ENCODE data around the gene DDX52. TPM values are rescaled to one million over a fixed set of nuclear protein-coding genes. Genes with fewer than 3 reads are reported as not detected.

DDX52 gene
- total and polyA plus RNA-seq, 2 of the 8 experiments (the other 6 are each of a cell fraction or from before 2014, with no cell fraction given) = 10.0 to 45.9 TPM

- Histone ChIP-seq H2BK120ac (replicated peaks; ENCODE audit: low read depth, low read length) (no peak overlapping the region), H2BK15ac (ENCODE audit: low read length) (no peak overlapping the region), H3K9me3 (ENCODE audit: insufficient read depth in 2 of 2, low read depth in 1 of 2, low read length in 1 of 2) (no peaks in the 10 kb centered on the region), H4K91ac (replicated peaks; ENCODE audit: insufficient read length, low read length) (no peak overlapping the region), H2AK5ac (ENCODE audit: low read depth, low read length) (no peak overlapping the region), H2BK12ac (ENCODE audit: low read depth, low read length) (no peak overlapping the region), H2BK5ac (ENCODE audit: low read depth, low read length) (no peak overlapping the region), H3K56ac (replicated peaks; ENCODE audit: insufficient read length, low read depth, low read length) (no peak overlapping the region), H4K5ac (ENCODE audit: insufficient read length, low read depth, low read length) (no peak overlapping the region), H3K4me2 (ENCODE audit: insufficient read depth in 1 of 2, low read depth in 2 of 2, low read length in 2 of 2) (no peak overlapping the region), H2BK20ac (ENCODE audit: low read length) (no peak overlapping the region), H3K4me1 (replicated peaks in 1 of 4; ENCODE audit: control insufficient read depth in 3 of 4, insufficient read depth in 4 of 4, low read length in 3 of 4) (peaks cover 0 to 3% (median under 1%) of the 10 kb centered on the region in 4 experiments; a peak in 1 of 7 replicates), H3K79me2 (ENCODE audit: control insufficient read depth in 1 of 2, insufficient read depth in 2 of 2, low read length in 2 of 2) (peaks cover 4 to 55% of the 10 kb centered on the region in 2 experiments), H3K23ac (ENCODE audit: insufficient read length) (no peak overlapping the region), H2AFZ (ENCODE audit: low read length) (no peak overlapping the region), H4K20me1 (replicated peaks in 1 of 2; ENCODE audit: control insufficient read depth in 1 of 2, insufficient read depth in 2 of 2, low read length in 2 of 2) (no peaks in the 10 kb centered on the region), H3K4me3 (ENCODE audit: extremely low read depth in 1 of 4, insufficient read depth in 2 of 4, low read depth in 3 of 4, low read length in 4 of 4) (no peak overlapping the region), H3K18ac (ENCODE audit: extremely low read depth, low read length) (no peak overlapping the region), H3K23me2 (ENCODE audit: low read depth, low read length) (no peaks in the 10 kb centered on the region), H3K27me3 (replicated peaks in 1 of 4; ENCODE audit: control insufficient read depth in 3 of 4, extremely low read depth in 1 of 4, insufficient read depth in 3 of 4, low read length in 3 of 4) (no peaks in the 10 kb centered on the region), H4K8ac (ENCODE audit: extremely low read depth, insufficient read depth, low read length) (no peak overlapping the region), H3K36me3 (ENCODE audit: control insufficient read depth in 2 of 4, insufficient read depth in 4 of 4, low read length in 3 of 4) (peaks cover 3 to 14% (median 8%) of the 10 kb centered on the region in 4 experiments; a peak in 4 of 8 replicates), H3K9ac (replicated peaks in 1 of 4; ENCODE audit: extremely low read depth in 1 of 4, low read depth in 3 of 4, low read length in 3 of 4) (no peak overlapping the region), H3K4ac (replicated peaks; ENCODE audit: insufficient read length, low read depth, low read length) (no peak overlapping the region), H3K79me1 (ENCODE audit: low read depth, low read length) (no peaks in the 10 kb centered on the region), H3K27ac (ENCODE audit: low read depth, low read length) (no peak overlapping the region), H3K14ac (ENCODE audit: insufficient read length) (no peak overlapping the region)
- FAIRE-seq = no peak
- CTCF ChIA-PET (ENCODE audit: partially characterized antibody) = interaction anchor here (1.6 kb wide), 1 partner anchor 28 kb away, joined by 4 read pairs; the partner anchor contains the start of gene SYNRG
- TF ChIP-seq TEAD4 (IDR thresholded peaks at IDR 0.05; ENCODE audit: low read depth, low read length) = no peak
- TF ChIP-seq POLR2AphosphoS5 (IDR thresholded peaks at IDR 0.05; ENCODE audit: low read depth, low read length) = no peak
- TF ChIP-seq NANOG (IDR thresholded peaks at IDR 0.05; ENCODE audit: insufficient read depth, low read depth, low read length, poor library complexity, severe bottlenecking) = no peak
- no peak for TF ChIP-seq KDM1A (IDR thresholded peaks at IDR 0.05; ENCODE audit: borderline replicate concordance, low read length)
- no peak for TF ChIP-seq E2F6 (IDR thresholded peaks at IDR 0.05)
- POLR2A ChIA-PET (ENCODE audit: partially characterized antibody) = interaction anchor here (1.5 kb wide), 1 partner anchor 29 kb away, joined by 5 read pairs; the partner anchor contains the start of gene SYNRG
- DNase-seq (ENCODE audit: low read depth in 1 of 2, low spot score in 2 of 2) = no peak
Measured at GRCh38 chr17:37637956-37638355, 5.3 kb downstream of the DDX52 start.

Measured in H1 (cell line).